Activated CD4-positive, alpha-beta T cell treated with anti-CD3 and anti-CD28 coated beads, Interleukin-2, amount 50 U/mL, for 1 hour (primary cell): Measurements from ENCODE around the gene C12orf56.
"Not testable (repeated sequence)": the region's sequence is repeated elsewhere in the genome, so short reads cannot be mapped to it uniquely, and the experiment has no call there.

Experiments used
- DNase-seq: peaks from one replicate; pipeline ENCODE4 v3.0.0-alpha.2; 2020

The C12orf56 gene

GRCh38 chr12:64229240-64229639 lies 161.3 kb downstream of the C12orf56 start:
- DNase-seq: no peak

- no peak for DNase-seq
Observed at GRCh38 chr12:64225626-64226025, 164.9 kb downstream of the C12orf56 start.

GRCh38 chr12:64222009-64222765 lies 168.4 kb downstream of the C12orf56 start, which contains the start of gene KICS2:
TSS of gene KICS2 (minus strand) at chr12:64222296. CDS start at chr12:64222237, 59 bp downstream.
- peak; percentile 88 for DNase-seq

GRCh38 chr12:64221651-64222008 lies 168.9 kb downstream of the C12orf56 start:
- no peak for DNase-seq

GRCh38 chr12:64220046-64220445 lies 170.5 kb downstream of the C12orf56 start:
- no peak for DNase-seq

GRCh38 chr12:64219145-64219544 lies 171.4 kb downstream of the C12orf56 start:
- no peak for DNase-seq

- no peak for DNase-seq
Observed at GRCh38 chr12:64218597-64218996, 172.0 kb downstream of the C12orf56 start.

- DNase-seq: not testable (repeated sequence)
Observed at GRCh38 chr12:64217643-64218042, 172.9 kb downstream of the C12orf56 start.

- DNase-seq: no peak
Observed at GRCh38 chr12:64216239-64216638, 174.3 kb downstream of the C12orf56 start.
